ENCODE measurements around the gene GABBR1.

The GABBR1 gene

GRCh38 chr6:29563435-29563965, 69.5 kb downstream of the GABBR1 start:
- no peak overlapping the region for H3K4me3 ChIP-seq (ENCODE audit: low read depth, low read length)
- in situ Hi-C loops (cut with HindIII; ENCODE audit: low sequenced_read_pairs): no loop called here
- TF ChIP-seq, protein P1, sequence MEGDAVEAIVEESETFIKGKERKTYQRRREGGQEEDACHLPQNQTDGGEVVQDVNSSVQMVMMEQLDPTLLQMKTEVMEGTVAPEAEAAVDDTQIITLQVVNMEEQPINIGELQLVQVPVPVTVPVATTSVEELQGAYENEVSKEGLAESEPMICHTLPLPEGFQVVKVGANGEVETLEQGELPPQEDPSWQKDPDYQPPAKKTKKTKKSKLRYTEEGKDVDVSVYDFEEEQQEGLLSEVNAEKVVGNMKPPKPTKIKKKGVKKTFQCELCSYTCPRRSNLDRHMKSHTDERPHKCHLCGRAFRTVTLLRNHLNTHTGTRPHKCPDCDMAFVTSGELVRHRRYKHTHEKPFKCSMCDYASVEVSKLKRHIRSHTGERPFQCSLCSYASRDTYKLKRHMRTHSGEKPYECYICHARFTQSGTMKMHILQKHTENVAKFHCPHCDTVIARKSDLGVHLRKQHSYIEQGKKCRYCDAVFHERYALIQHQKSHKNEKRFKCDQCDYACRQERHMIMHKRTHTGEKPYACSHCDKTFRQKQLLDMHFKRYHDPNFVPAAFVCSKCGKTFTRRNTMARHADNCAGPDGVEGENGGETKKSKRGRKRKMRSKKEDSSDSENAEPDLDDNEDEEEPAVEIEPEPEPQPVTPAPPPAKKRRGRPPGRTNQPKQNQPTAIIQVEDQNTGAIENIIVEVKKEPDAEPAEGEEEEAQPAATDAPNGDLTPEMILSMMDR (IDR thresholded peaks at IDR 0.05; ENCODE audit: low read depth, low read length, missing control alignments): no peak
- DNase-seq (ENCODE audit: low read depth): no peak

DNA sequence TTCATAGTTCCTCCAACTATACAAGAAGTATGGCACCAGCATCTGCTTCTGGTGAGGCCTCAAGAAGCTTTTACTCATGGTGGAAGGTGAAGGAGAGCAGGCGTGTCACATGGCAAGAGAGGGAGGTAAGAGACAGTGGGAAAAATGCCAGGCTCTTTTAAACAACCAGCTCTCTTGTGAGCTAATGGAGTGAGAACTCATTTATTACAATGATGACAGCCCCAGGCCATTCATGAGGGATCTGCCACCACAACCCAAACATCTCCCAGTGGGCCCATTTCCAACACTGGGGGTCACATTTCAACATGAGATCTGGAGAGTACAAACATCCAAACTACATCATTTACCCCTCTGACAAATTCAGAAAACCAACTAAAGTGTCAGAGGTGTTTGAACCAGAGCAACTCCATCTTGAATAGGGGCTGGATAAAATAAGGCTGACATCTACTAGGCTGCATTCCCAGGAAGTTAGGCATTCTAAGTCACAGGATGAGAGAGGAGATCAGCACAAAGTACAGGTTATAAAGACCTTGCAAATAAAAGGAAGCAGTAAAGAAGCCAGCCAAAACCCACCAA, 71.3 kb downstream of the GABBR1 start:
- no peak overlapping the region for H3K4me3 ChIP-seq (ENCODE audit: low read depth, low read length)
- in situ Hi-C loops (cut with HindIII; ENCODE audit: low sequenced_read_pairs): no loop called here
- no peak for DNase-seq (ENCODE audit: low read depth)
- TF ChIP-seq, protein P1 (IDR thresholded peaks at IDR 0.05; ENCODE audit: low read depth, low read length, missing control alignments): no peak

GRCh38 chr6:29561091-29561490, 71.9 kb downstream of the GABBR1 start:
- in situ Hi-C loops (cut with HindIII; ENCODE audit: low sequenced_read_pairs): no loop called here
- TF ChIP-seq, protein P1 (IDR thresholded peaks at IDR 0.05; ENCODE audit: low read depth, low read length, missing control alignments): no peak
- no peak for DNase-seq (ENCODE audit: low read depth)
- H3K4me3 ChIP-seq (ENCODE audit: low read depth, low read length): no peak overlapping the region

DNA sequence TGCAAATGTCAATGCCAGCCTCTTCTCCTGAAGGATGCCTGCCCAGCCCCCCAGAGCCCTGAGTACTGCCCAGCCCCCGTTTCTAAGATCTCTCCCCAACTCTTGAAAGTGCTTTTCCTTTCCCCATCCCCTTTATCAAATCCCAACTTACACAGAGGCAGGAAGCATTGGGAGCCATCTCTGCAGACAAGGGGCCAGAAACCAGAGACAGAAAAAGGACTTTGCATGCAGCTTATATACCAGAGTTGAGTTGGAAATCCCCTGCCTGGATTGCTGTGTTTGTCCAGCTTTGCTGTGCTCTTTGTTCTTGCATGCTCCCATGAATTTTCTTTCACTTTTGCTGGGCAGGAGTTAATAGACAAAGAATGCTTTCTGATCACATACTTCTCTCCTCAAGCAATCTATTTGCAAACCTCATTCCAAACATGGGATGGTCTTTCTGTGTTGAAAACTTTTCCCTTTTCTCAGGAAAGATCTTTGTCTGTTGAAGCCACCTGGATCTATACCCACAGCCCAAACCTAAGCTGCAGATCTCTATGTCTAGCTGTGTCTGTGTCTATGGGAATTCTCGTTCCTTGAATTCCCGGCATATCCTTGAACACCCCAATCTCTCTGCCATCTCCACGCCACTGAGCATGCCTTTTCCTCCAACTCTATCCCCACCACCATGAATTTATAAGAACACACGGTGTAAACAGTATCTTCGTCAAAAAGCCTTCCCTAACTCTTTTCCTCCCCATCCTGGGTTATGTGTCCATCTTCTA, 73.3 kb downstream of the GABBR1 start, which contains the start of gene UBD:
Gene UBD (minus strand): TSS at position 209 of the 764 bp plus-strand sequence. CDS start 31 bp downstream, at position 178.
- no peak for DNase-seq (ENCODE audit: low read depth)
- in situ Hi-C loops (cut with HindIII; ENCODE audit: low sequenced_read_pairs): no loop called here

DNA sequence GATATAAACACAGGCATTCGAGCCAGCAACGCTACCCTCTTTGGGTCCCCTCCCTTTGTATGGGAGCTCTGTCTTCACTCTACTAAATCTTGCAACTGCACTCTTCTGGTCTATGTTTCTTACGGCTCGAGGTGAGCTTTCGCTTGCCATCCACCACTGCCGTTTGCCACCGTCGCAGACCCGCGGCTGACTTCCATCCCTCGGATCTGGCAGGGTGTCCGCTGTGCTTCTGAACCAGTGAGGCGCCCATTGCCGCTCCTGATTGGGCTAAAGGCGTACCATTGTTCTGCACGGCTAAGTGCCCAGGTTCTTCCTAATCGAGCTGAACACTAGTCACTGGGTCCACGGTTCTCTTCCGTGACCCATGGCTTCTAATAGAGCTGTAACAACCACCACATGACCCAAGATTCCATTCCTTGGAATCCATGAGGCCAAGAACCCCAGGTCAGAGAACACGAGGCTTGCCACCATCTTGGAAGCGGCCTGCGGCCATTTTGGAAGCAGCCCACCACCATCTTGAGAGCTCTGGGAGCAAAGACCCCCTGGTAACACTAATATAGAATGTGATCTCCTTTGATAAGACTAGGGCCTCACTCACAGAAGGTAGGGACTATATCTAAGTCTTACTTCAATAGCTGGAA, 74.4 kb downstream of the GABBR1 start:
- TF ChIP-seq, protein P1 (IDR thresholded peaks at IDR 0.05; ENCODE audit: low read depth, low read length, missing control alignments): no peak
- no peak for DNase-seq (ENCODE audit: low read depth)
- in situ Hi-C loops (cut with HindIII; ENCODE audit: low sequenced_read_pairs): no loop called here
- no peak overlapping the region for H3K4me3 ChIP-seq (ENCODE audit: low read depth, low read length)

More for the DNA sequence above, 73.3 kb downstream of the GABBR1 start, which contains the start of gene UBD:
- TF ChIP-seq, protein P1 (IDR thresholded peaks at IDR 0.05; ENCODE audit: low read depth, low read length, missing control alignments): no peak
- no peak within 1 kb of the TSS for H3K4me3 ChIP-seq (ENCODE audit: low read depth, low read length)

DNA sequence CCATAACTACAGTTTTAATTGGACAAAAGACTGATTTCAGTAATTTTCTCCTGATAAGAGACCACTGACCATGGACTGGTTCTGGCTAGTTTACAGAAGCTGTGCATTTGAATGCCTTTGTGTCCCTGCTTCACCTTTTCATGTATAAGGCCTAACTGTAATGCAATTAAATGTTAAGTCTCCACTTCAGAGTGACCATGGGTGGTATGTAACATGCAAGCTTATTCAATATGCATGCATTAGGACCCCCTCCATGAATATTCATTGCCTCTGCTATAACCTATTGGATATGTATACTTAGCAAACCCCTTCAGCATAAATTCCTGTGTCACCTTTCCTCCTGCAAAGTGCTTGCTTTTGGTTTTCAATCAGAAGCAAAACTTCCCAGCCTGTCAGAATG, 75.7 kb downstream of the GABBR1 start:
- TF ChIP-seq, protein P1 (IDR thresholded peaks at IDR 0.05; ENCODE audit: low read depth, low read length, missing control alignments): no peak
- in situ Hi-C loops (cut with HindIII; ENCODE audit: low sequenced_read_pairs): no loop called here

More for the DNA sequence above, 75.7 kb downstream of the GABBR1 start:
- DNase-seq (ENCODE audit: low read depth): no peak
- no peak overlapping the region for H3K4me3 ChIP-seq (ENCODE audit: low read depth, low read length)
